ENCODE results near the gene HEY2.

The HEY2 gene

DNA sequence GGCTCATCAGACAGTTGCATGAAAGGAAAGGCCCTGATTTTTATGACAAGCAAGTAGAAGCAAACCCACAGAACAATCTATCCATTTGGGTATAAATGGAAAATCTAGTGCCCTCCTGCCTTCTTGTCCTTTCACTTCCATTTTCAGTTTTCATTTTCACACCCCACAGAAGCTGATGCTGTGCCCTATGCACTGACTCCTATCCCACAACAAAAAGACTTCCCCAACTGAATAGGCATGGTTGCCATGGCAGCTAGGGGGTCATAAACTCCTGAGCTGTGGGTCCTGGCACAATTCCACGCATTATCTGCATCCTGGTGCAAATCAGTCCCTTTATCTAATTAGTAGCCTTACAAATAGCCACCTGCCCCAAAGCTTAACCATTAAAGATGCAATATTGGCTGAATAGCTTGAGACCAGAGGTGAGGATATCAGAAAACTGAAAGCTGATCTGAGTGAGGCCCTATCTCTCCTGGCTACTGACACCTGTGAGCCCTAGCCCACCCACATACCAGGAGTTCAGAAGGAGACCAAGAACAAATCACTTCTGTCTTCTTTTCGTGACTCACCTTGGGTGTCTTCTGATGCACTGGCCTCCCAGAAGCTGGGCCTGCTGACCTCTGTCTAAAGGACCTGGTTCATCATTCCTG, 34.9 kb upstream of the HEY2 start:
- H3K4me3 ChIP-seq (replicated peaks in 1 of 2; ENCODE audit: low read depth in 2 of 2, low read length in 2 of 2) = no peak overlapping the region
- no peak for DNase-seq (ENCODE audit: low read depth in 2 of 2)
- TF ChIP-seq CTCF (IDR thresholded peaks at IDR 0.05; ENCODE audit: low read depth, low read length) = no peak

- no peak for TF ChIP-seq CTCF (IDR thresholded peaks at IDR 0.05; ENCODE audit: low read depth, low read length)
- no peak for DNase-seq (ENCODE audit: low read depth in 2 of 2)
- H3K4me3 ChIP-seq (replicated peaks in 1 of 2; ENCODE audit: low read depth in 2 of 2, low read length in 2 of 2) = no peak overlapping the region
These were observed 32.2 kb upstream of the HEY2 start for GRCh38 chr6:125717120-125717731.

- H3K4me3 ChIP-seq (replicated peaks in 1 of 2; ENCODE audit: low read depth in 2 of 2, low read length in 2 of 2) = no peak overlapping the region
- no peak for DNase-seq (ENCODE audit: low read depth in 2 of 2)
- no peak for TF ChIP-seq CTCF (IDR thresholded peaks at IDR 0.05; ENCODE audit: low read depth, low read length)
These were observed 31.3 kb upstream of the HEY2 start for GRCh38 chr6:125718109-125718508.

- DNase-seq (ENCODE audit: low read depth in 2 of 2) = no peak
- no peak overlapping the region for H3K4me3 ChIP-seq (replicated peaks in 1 of 2; ENCODE audit: low read depth in 2 of 2, low read length in 2 of 2)
- TF ChIP-seq CTCF (IDR thresholded peaks at IDR 0.05; ENCODE audit: low read depth, low read length) = no peak
These were observed 26.5 kb upstream of the HEY2 start for GRCh38 chr6:125722886-125723285.

DNA sequence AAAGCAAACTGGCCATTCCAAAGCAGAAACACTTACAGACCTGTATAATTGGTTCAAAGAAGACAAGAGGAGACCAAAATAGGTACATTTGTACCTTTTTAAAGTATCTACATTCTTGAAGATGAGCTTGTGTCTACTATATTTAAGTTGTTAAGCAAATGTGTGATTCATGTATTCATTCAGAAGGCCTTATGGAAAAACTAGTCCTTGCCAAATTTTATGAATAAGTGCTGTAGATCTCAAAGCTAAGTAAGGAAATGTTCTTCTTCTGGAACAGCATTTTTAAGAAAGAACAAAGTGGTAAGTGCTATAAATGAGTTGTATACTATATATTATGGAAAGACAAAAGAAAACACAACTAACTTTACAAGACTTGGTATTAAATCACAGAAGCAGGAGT, 22.2 kb upstream of the HEY2 start:
- no peak for TF ChIP-seq CTCF (IDR thresholded peaks at IDR 0.05; ENCODE audit: low read depth, low read length)
- no peak for DNase-seq (ENCODE audit: low read depth in 2 of 2)
- no peak overlapping the region for H3K4me3 ChIP-seq (replicated peaks in 1 of 2; ENCODE audit: low read depth in 2 of 2, low read length in 2 of 2)

GRCh38 chr6:125728739-125729138, 20.7 kb upstream of the HEY2 start:
- no peak for TF ChIP-seq CTCF (IDR thresholded peaks at IDR 0.05; ENCODE audit: low read depth, low read length)
- peak in 1 of 2 donors; percentile 6 for DNase-seq (ENCODE audit: low read depth in 2 of 2)
- no peak overlapping the region for H3K4me3 ChIP-seq (replicated peaks in 1 of 2; ENCODE audit: low read depth in 2 of 2, low read length in 2 of 2)

All from cardiac fibroblast (primary cell).